ENCODE measurements around the gene ARHGAP33. TPM values are rescaled to one million over a fixed set of nuclear protein-coding genes. Genes with fewer than 3 reads are reported as not detected.

Gene ARHGAP33
- total RNA-seq, 4 donors from 2014 or later, result 1.3 to 8.4 (median 2.3) TPM

- intact Hi-C loops (cut with DNase I), result no loop called here
Observed at GRCh38 chr19:35801828-35802227, 26.5 kb downstream of the ARHGAP33 start.

GRCh38 chr19:35805526-35806102, 30.2 kb downstream of the ARHGAP33 start:
- H3K36me3 ChIP-seq, result no peaks in the 10 kb centered on the region
- no peak for DNase-seq
- H3K4me3 ChIP-seq, result no peak overlapping the region
- no peaks in the 10 kb centered on the region for H3K4me1 ChIP-seq
- TF ChIP-seq, protein P1, sequence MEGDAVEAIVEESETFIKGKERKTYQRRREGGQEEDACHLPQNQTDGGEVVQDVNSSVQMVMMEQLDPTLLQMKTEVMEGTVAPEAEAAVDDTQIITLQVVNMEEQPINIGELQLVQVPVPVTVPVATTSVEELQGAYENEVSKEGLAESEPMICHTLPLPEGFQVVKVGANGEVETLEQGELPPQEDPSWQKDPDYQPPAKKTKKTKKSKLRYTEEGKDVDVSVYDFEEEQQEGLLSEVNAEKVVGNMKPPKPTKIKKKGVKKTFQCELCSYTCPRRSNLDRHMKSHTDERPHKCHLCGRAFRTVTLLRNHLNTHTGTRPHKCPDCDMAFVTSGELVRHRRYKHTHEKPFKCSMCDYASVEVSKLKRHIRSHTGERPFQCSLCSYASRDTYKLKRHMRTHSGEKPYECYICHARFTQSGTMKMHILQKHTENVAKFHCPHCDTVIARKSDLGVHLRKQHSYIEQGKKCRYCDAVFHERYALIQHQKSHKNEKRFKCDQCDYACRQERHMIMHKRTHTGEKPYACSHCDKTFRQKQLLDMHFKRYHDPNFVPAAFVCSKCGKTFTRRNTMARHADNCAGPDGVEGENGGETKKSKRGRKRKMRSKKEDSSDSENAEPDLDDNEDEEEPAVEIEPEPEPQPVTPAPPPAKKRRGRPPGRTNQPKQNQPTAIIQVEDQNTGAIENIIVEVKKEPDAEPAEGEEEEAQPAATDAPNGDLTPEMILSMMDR (IDR thresholded peaks at IDR 0.05), result no peak
- TF ChIP-seq POLR2A (IDR thresholded peaks at IDR 0.05), result no peak
- peaks cover 0 to 43% (median 0%) of the 10 kb centered on the region in 4 donors for H3K27me3 ChIP-seq
- 69 to 78% methylated on average over 3 to 4 of the region's 5 CpGs for WGBS, 2 donors
- H3K9me3 ChIP-seq, result no peaks in the 10 kb centered on the region
- intact Hi-C loops (cut with DNase I), result no loop called here
- no peak overlapping the region for H3K27ac ChIP-seq

More at GRCh38 chr19:35801828-35802227, 26.5 kb downstream of the ARHGAP33 start:
- no peaks in the 10 kb centered on the region for H3K36me3 ChIP-seq
- no peak for DNase-seq
- TF ChIP-seq POLR2A (IDR thresholded peaks at IDR 0.05), result no peak
- TF ChIP-seq, protein P1 (IDR thresholded peaks at IDR 0.05), result no peak
- no peaks in the 10 kb centered on the region for H3K9me3 ChIP-seq
- no peak overlapping the region for H3K4me3 ChIP-seq
- no peaks in the 10 kb centered on the region for H3K4me1 ChIP-seq
- WGBS, 2 donors, result 29 to 41% methylated on average over 2 to 3 of the region's 3 CpGs
- H3K27ac ChIP-seq, result no peak overlapping the region
- H3K27me3 ChIP-seq, result peaks cover 0 to 58% (median 3%) of the 10 kb centered on the region in 4 donors

DNA sequence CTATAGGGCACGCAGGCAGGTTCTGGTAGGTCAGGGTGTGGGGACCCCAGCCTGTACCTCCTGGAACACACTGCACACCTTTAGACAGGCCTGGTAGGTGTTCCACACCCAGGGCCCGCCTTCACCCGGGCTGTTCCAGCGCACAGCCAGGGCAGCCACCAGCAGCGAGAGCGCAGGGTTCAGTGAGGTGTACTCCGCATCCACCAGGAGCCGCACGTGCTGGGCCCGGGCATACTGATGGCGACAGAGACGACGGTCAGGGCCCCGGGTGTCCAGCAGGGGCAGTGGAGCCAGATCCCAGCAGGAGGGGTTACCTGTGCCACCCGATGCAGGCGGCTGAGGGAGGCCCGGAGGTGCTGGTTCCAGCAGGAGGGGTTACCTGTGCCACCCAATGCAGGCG, 31.2 kb downstream of the ARHGAP33 start:
- no peak overlapping the region for H3K27ac ChIP-seq
- no peak overlapping the region for H3K4me3 ChIP-seq
- WGBS, 2 donors, result 83% methylated on average over 1 of the region's 18 CpGs; no CpG with 5 or more reads in 1 of the 2 donors
- no peak for DNase-seq
- TF ChIP-seq POLR2A (IDR thresholded peaks at IDR 0.05), result no peak
- TF ChIP-seq, protein P1 (IDR thresholded peaks at IDR 0.05), result no peak
- H3K27me3 ChIP-seq, result peaks cover 0 to 36% (median 0%) of the 10 kb centered on the region in 4 donors
- no peaks in the 10 kb centered on the region for H3K9me3 ChIP-seq
- no peaks in the 10 kb centered on the region for H3K36me3 ChIP-seq
- intact Hi-C loops (cut with DNase I), result no loop called here
- H3K4me1 ChIP-seq, result no peaks in the 10 kb centered on the region

GRCh38 chr19:35807633-35808032, 32.3 kb downstream of the ARHGAP33 start:
- Histone ChIP-seq H3K9me3 (no peaks in the 10 kb centered on the region), H3K27me3 (peaks cover 0 to 42% (median 0%) of the 10 kb centered on the region in 4 donors), H3K36me3 (no peaks in the 10 kb centered on the region), H3K27ac (no peak overlapping the region), H3K4me3 (no peak overlapping the region), H3K4me1 (no peaks in the 10 kb centered on the region)
- WGBS, 2 donors, result 88 to 94% methylated on average over 5 of the region's 5 CpGs
- intact Hi-C loops (cut with DNase I), result no loop called here
- DNase-seq, result no peak
- TF ChIP-seq, protein P1 (IDR thresholded peaks at IDR 0.05), result no peak
- no peak for TF ChIP-seq POLR2A (IDR thresholded peaks at IDR 0.05)

- no peak for DNase-seq
- H3K36me3 ChIP-seq, result no peaks in the 10 kb centered on the region
- no peaks in the 10 kb centered on the region for H3K9me3 ChIP-seq
- 33 to 70% methylated on average over 1 to 6 of the region's 18 CpGs for WGBS, 2 donors
- no peak overlapping the region for H3K4me3 ChIP-seq
- peaks cover 0 to 59% (median 0%) of the 10 kb centered on the region in 4 donors for H3K27me3 ChIP-seq
- no peak overlapping the region for H3K27ac ChIP-seq
- no peaks in the 10 kb centered on the region for H3K4me1 ChIP-seq
- TF ChIP-seq, protein P1 (IDR thresholded peaks at IDR 0.05), result no peak
- no peak for TF ChIP-seq POLR2A (IDR thresholded peaks at IDR 0.05)
- intact Hi-C loops (cut with DNase I), result no loop called here
Observed at GRCh38 chr19:35811317-35812219, 36.2 kb downstream of the ARHGAP33 start.

All from esophagus squamous epithelium (tissue), 5 donors.